Testis (tissue), 2 donors: ENCODE data around the gene SOCS6.
"Not testable (repeated sequence)": the region's sequence is repeated elsewhere in the genome, so short reads cannot be mapped to it uniquely, and the experiment has no call there.

Experiments used
- POLR2A ChIP-seq: fragments of 450-650 bp; IDR thresholded peaks from one replicate; pipeline ENCODE4 v1.6.1; 2017; ENCODE audit warnings: antibody characterized with exemption, mild to moderate bottlenecking, moderate library complexity
- TF ChIP-seq, protein P1 (sequence below), 3 experiments: fragments of 450-650 bp in 2 of 3; fragments of 200-600 bp in 1 of 3; sonication (generic) in 1 of 3; IDR thresholded peaks; one replicate each; pipeline ENCODE4 v1.5.1; 2016 to 2019; ENCODE audit warnings: antibody characterized with exemption in 3 of 3, mild to moderate bottlenecking in 2 of 3, moderate library complexity in 1 of 3

DNA sequence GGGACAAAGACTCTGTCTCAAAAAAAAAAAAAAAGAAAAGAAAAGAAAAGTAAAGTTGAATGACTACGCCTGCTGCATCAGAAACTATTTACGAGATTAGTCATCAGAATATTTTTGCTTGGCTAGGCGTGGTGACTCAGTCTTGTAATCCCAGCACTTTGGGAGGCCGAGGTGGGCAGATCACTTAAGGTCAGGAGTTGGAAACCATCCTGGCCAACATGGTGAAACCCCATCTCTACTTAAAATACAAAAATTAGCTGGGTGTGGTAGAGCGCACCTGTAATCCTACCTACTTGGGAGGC lies 69.2 kb downstream of the SOCS6 start:
- TF ChIP-seq, protein P1, sequence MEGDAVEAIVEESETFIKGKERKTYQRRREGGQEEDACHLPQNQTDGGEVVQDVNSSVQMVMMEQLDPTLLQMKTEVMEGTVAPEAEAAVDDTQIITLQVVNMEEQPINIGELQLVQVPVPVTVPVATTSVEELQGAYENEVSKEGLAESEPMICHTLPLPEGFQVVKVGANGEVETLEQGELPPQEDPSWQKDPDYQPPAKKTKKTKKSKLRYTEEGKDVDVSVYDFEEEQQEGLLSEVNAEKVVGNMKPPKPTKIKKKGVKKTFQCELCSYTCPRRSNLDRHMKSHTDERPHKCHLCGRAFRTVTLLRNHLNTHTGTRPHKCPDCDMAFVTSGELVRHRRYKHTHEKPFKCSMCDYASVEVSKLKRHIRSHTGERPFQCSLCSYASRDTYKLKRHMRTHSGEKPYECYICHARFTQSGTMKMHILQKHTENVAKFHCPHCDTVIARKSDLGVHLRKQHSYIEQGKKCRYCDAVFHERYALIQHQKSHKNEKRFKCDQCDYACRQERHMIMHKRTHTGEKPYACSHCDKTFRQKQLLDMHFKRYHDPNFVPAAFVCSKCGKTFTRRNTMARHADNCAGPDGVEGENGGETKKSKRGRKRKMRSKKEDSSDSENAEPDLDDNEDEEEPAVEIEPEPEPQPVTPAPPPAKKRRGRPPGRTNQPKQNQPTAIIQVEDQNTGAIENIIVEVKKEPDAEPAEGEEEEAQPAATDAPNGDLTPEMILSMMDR (IDR thresholded peaks at IDR 0.05): not testable (repeated sequence)
- not testable (repeated sequence) for TF ChIP-seq POLR2A
